GM21576 (cell line): ENCODE results near the gene ABHD3.
"Not testable (repeated sequence)": the region's sequence is repeated elsewhere in the genome, so short reads cannot be mapped to it uniquely, and the experiment has no call there.

Experiments used
- ATAC-seq: cut with Tn5 transposase; IDR thresholded peaks from one replicate; pipeline ENCODE4 v1.9.1; 2021; ENCODE audit warnings: mild to moderate bottlenecking, moderate library complexity; ENCODE audit not compliant: unreplicated experiment

ABHD3 gene

GRCh38 chr18:21703241-21703820, 1.2 kb downstream of the ABHD3 start:
- peak; percentile 25 for ATAC-seq

GRCh38 chr18:21702602-21703001, 2.0 kb downstream of the ABHD3 start:
- no peak for ATAC-seq

- ATAC-seq: no peak
Measured at GRCh38 chr18:21701621-21702020, 3.0 kb downstream of the ABHD3 start.

- ATAC-seq: no peak
Measured at GRCh38 chr18:21700528-21701075, 4.0 kb downstream of the ABHD3 start.

GRCh38 chr18:21693322-21693721, 11.3 kb downstream of the ABHD3 start:
- ATAC-seq: no peak

- ATAC-seq: no peak
Measured at GRCh38 chr18:21689736-21690135, 14.8 kb downstream of the ABHD3 start.

- ATAC-seq: no peak
Measured at GRCh38 chr18:21686282-21687105, 18.1 kb downstream of the ABHD3 start.

- ATAC-seq: peak; percentile 73
Measured at GRCh38 chr18:21685556-21685981, 19.0 kb downstream of the ABHD3 start.

GRCh38 chr18:21684731-21685130, 19.8 kb downstream of the ABHD3 start:
- peak; percentile 48 for ATAC-seq

GRCh38 chr18:21682371-21683051, 22.1 kb downstream of the ABHD3 start:
- ATAC-seq: no peak

- ATAC-seq: no peak
Measured at GRCh38 chr18:21680161-21680560, 24.4 kb downstream of the ABHD3 start.

- ATAC-seq: no peak
Measured at GRCh38 chr18:21678859-21679258, 25.7 kb downstream of the ABHD3 start.

GRCh38 chr18:21675354-21675753, 29.2 kb downstream of the ABHD3 start:
- ATAC-seq: not testable (repeated sequence)

- ATAC-seq: no peak
Measured at GRCh38 chr18:21672521-21673267, 31.9 kb downstream of the ABHD3 start.

GRCh38 chr18:21669736-21670285, 34.8 kb downstream of the ABHD3 start:
- ATAC-seq: no peak

- no peak for ATAC-seq
Measured at GRCh38 chr18:21664069-21664468, 40.5 kb downstream of the ABHD3 start.

- ATAC-seq: no peak
Measured at GRCh38 chr18:21663578-21663977, 41.0 kb downstream of the ABHD3 start.

- ATAC-seq: no peak
Measured at GRCh38 chr18:21662581-21662980, 42.0 kb downstream of the ABHD3 start.

- no peak for ATAC-seq
Measured at GRCh38 chr18:21660078-21660477, 44.5 kb downstream of the ABHD3 start.

- no peak for ATAC-seq
Measured at GRCh38 chr18:21656402-21656801, 48.2 kb downstream of the ABHD3 start.

- ATAC-seq: no peak
Measured at GRCh38 chr18:21653361-21653760, 51.2 kb downstream of the ABHD3 start.
